ENCODE measurements around the gene EIF4E3.
A peak's percentile ranks its signal among the peaks of the same experiment; 100 is the strongest.

EIF4E3 gene

GRCh38 chr3:71710906-71711494 is 14.2 kb downstream of the EIF4E3 start:
- peak; percentile 33 for TF ChIP-seq CTCF (IDR thresholded peaks at IDR 0.05)
- Histone ChIP-seq H3K27ac (no peak overlapping the region), H3K4me3 (no peak overlapping the region)
- DNase-seq (ENCODE audit: low spot score), result no peak

GRCh38 chr3:71709908-71710511 is 15.2 kb downstream of the EIF4E3 start:
- Histone ChIP-seq H3K4me3 (no peak overlapping the region), H3K27ac (no peak overlapping the region)
- TF ChIP-seq CTCF (IDR thresholded peaks at IDR 0.05), result no peak
- DNase-seq (ENCODE audit: low spot score), result no peak

GRCh38 chr3:71708476-71709105 is 16.6 kb downstream of the EIF4E3 start:
- Histone ChIP-seq H3K4me3 (no peak overlapping the region), H3K27ac (no peak overlapping the region)
- no peak for DNase-seq (ENCODE audit: low spot score)
- TF ChIP-seq CTCF (IDR thresholded peaks at IDR 0.05), result no peak

GRCh38 chr3:71707595-71707994 is 17.6 kb downstream of the EIF4E3 start:
- no peak for DNase-seq (ENCODE audit: low spot score)

GRCh38 chr3:71705681-71706080 is 19.5 kb downstream of the EIF4E3 start:
- DNase-seq (ENCODE audit: low spot score), result no peak
- Histone ChIP-seq H3K4me3 (no peak overlapping the region), H3K27ac (no peak overlapping the region)
- TF ChIP-seq CTCF (IDR thresholded peaks at IDR 0.05), result no peak

More at GRCh38 chr3:71707595-71707994, 17.6 kb downstream of the EIF4E3 start:
- H3K4me3 ChIP-seq, result no peak overlapping the region
- TF ChIP-seq CTCF (IDR thresholded peaks at IDR 0.05), result no peak
- no peak overlapping the region for H3K27ac ChIP-seq

GRCh38 chr3:71704915-71705314 is 20.3 kb downstream of the EIF4E3 start:
- DNase-seq (ENCODE audit: low spot score), result no peak
- Histone ChIP-seq H3K4me3 (no peak overlapping the region), H3K27ac (no peak overlapping the region)
- TF ChIP-seq CTCF (IDR thresholded peaks at IDR 0.05), result no peak

- DNase-seq (ENCODE audit: low spot score), result no peak
- no peak for TF ChIP-seq CTCF (IDR thresholded peaks at IDR 0.05)
- H3K27ac ChIP-seq, result no peak overlapping the region
- no peak overlapping the region for H3K4me3 ChIP-seq
Observed at GRCh38 chr3:71703797-71704196, 21.4 kb downstream of the EIF4E3 start.

Data from coronary artery (tissue), 2 donors.